GM19438 (cell line): ENCODE results near the gene RMDN3.

Source experiments
- ATAC-seq: cut with Tn5 transposase; IDR thresholded peaks from one replicate; pipeline ENCODE4 v1.9.1; 2021; ENCODE audit warnings: low read depth; ENCODE audit not compliant: unreplicated experiment

RMDN3 gene

GRCh38 chr15:40773902-40774301, 18.8 kb upstream of the RMDN3 start:
- no peak for ATAC-seq

GRCh38 chr15:40773496-40773895, 18.4 kb upstream of the RMDN3 start:
- ATAC-seq, result no peak

GRCh38 chr15:40772014-40772413, 17.0 kb upstream of the RMDN3 start:
- no peak for ATAC-seq

- ATAC-seq, result no peak
Observed at GRCh38 chr15:40771242-40771641, 16.2 kb upstream of the RMDN3 start.

GRCh38 chr15:40770147-40770721, 15.2 kb upstream of the RMDN3 start:
- no peak for ATAC-seq

GRCh38 chr15:40769274-40770146, 14.5 kb upstream of the RMDN3 start, which contains the start of gene C15orf62:
C15orf62 (plus strand) TSS chr15:40769980; CDS start chr15:40770496, 516 bp downstream.
- no peak for ATAC-seq

GRCh38 chr15:40768521-40769273, 13.6 kb upstream of the RMDN3 start:
- no peak for ATAC-seq

GRCh38 chr15:40767838-40768500, 12.9 kb upstream of the RMDN3 start:
- ATAC-seq, result no peak

- ATAC-seq, result no peak
Observed at GRCh38 chr15:40766906-40767837, 12.1 kb upstream of the RMDN3 start.

GRCh38 chr15:40766194-40766815, 11.3 kb upstream of the RMDN3 start:
- ATAC-seq, result no peak

- no peak for ATAC-seq
Observed at GRCh38 chr15:40764629-40765103, 9.6 kb upstream of the RMDN3 start.

- ATAC-seq, result peak; percentile 49
Observed at GRCh38 chr15:40763801-40764628, 9.0 kb upstream of the RMDN3 start, which contains the start of gene GCHFR. GCHFR (plus strand) TSS chr15:40764068; CDS start chr15:40764181, 113 bp downstream.

GRCh38 chr15:40762919-40763800, 8.1 kb upstream of the RMDN3 start:
- peak; percentile 5 for ATAC-seq

GRCh38 chr15:40759961-40760360, 4.9 kb upstream of the RMDN3 start:
- no peak for ATAC-seq

GRCh38 chr15:40756938-40757337, 1.9 kb upstream of the RMDN3 start:
- ATAC-seq, result no peak

- no peak for ATAC-seq
Observed at GRCh38 chr15:40755812-40756208, 756 bp upstream of the RMDN3 start.

GRCh38 chr15:40754574-40754882, 526 bp downstream of the RMDN3 start:
- ATAC-seq, result no peak
